Posterior vena cava (tissue), 2 donors: Measurements from ENCODE around the gene PRSS48. TPM values are rescaled to one million over a fixed set of nuclear protein-coding genes. Genes with fewer than 3 reads are reported as not detected.

Source experiments
- DNase-seq: peaks from one replicate; pipeline ENCODE4 v3.0.0-alpha.2; 2020; ENCODE audit warnings: low spot score
- intact Hi-C, 2 donors: fragments of 100-400 bp; cut with DNase I; formaldehyde crosslinking; loops; one replicate each; pipeline versions ENCODE4 v1.14.1 to v1.14.2; 2022 to 2023
- total RNA-seq, 2 donors: library from RNA; stranded (reverse); fragmentation: NEBNext Ultra II Directional; extraction: Animal tissue kit (Norgen Biotek cat#: 25700); gene quantifications; one replicate each; pipeline ENCODE4 v1.2.1, GENCODE V29; 2021
- donor health status: DM: yes; HTN: yes; CAD: no.
- donor health status: DM: yes; HTN: yes; CAD: no.

The PRSS48 gene
- total RNA-seq, 2 donors from 2014 or later, result not detected

- DNase-seq, result no peak
- intact Hi-C loops, result no loop called here
Observed at GRCh38 chr4:151339467-151339866, 62.5 kb downstream of the PRSS48 start.

GRCh38 chr4:151340751-151341385, 63.9 kb downstream of the PRSS48 start:
- intact Hi-C loops, result no loop called here
- DNase-seq, result no peak

Other genes with a start within 250 kb of the PRSS48 start
- gene RPS3A, start 177.5 kb upstream of the PRSS48 start, total RNA-seq, result 1,000 to 10,000 TPM; 1,614 to 1,636 TPM
- gene SH3D19, start 48.4 kb downstream of the PRSS48 start, total RNA-seq, result 100 to 1,000 TPM; 118 to 140 TPM
- gene FHIP1A, start 132.0 kb downstream of the PRSS48 start, total RNA-seq, result 1 to 10 TPM in 1 of 2 donors, under 1 TPM in 1; 0.88 to 1.2 TPM